GM13977 (cell line): ENCODE data around the gene CCNA1.

Source experiments
- DNase-seq: peaks from one replicate; pipeline ENCODE4 v3.0.0; 2012; ENCODE audit warnings: low spot score
- CTCF ChIP-seq: IDR thresholded peaks from 2 replicates; pipeline ENCODE4 v1.5.1; 2012; ENCODE audit warnings: mild to moderate bottlenecking, control low read depth; ENCODE audit not compliant: insufficient read depth; ENCODE audit errors: extremely low read depth, missing control alignments
- in situ Hi-C: fragments of 300-500 bp; cut with MboI; formaldehyde crosslinking; loops from one replicate; pipeline ENCODE4 v1.12.0; 2022; ENCODE audit warnings: low sequenced_read_pairs, low pct_unique_long_range_greater_than_20kb, mixed read lengths, inconsistent platforms; ENCODE audit not compliant: unreplicated experiment

CCNA1 gene

GRCh38 chr13:36450534-36450933, 18.2 kb downstream of the CCNA1 start:
- no peak for DNase-seq
- in situ Hi-C loops: no loop called here
- TF ChIP-seq CTCF: no peak

GRCh38 chr13:36453516-36453915, 21.2 kb downstream of the CCNA1 start:
- TF ChIP-seq CTCF: no peak
- no peak for DNase-seq

GRCh38 chr13:36454121-36454520, 21.8 kb downstream of the CCNA1 start:
- no peak for TF ChIP-seq CTCF
- in situ Hi-C loops: no loop called here
- DNase-seq: no peak

More at GRCh38 chr13:36453516-36453915, 21.2 kb downstream of the CCNA1 start:
- in situ Hi-C loops: no loop called here

- no peak for TF ChIP-seq CTCF
- in situ Hi-C loops: no loop called here
- no peak for DNase-seq
Observed at GRCh38 chr13:36454987-36455386, 22.7 kb downstream of the CCNA1 start.

GRCh38 chr13:36456577-36456976, 24.3 kb downstream of the CCNA1 start:
- no peak for DNase-seq
- no peak for TF ChIP-seq CTCF
- in situ Hi-C loops: no loop called here

- in situ Hi-C loops: no loop called here
- TF ChIP-seq CTCF: no peak
- DNase-seq: no peak
Observed at GRCh38 chr13:36461506-36461905, 29.2 kb downstream of the CCNA1 start.

GRCh38 chr13:36475468-36475867, 43.2 kb downstream of the CCNA1 start:
- in situ Hi-C loops: no loop called here
- no peak for TF ChIP-seq CTCF
- DNase-seq: no peak
